HG02970 (cell line): Measurements from ENCODE around the gene CCDC69.

ENCODE experiments used
- ATAC-seq: cut with Tn5 transposase; IDR thresholded peaks from one replicate; pipeline ENCODE4 v1.9.1; 2021; ENCODE audit warnings: mild to moderate bottlenecking, moderate library complexity, moderate number of reproducible peaks; ENCODE audit not compliant: unreplicated experiment, low FRiP score

Gene CCDC69

DNA sequence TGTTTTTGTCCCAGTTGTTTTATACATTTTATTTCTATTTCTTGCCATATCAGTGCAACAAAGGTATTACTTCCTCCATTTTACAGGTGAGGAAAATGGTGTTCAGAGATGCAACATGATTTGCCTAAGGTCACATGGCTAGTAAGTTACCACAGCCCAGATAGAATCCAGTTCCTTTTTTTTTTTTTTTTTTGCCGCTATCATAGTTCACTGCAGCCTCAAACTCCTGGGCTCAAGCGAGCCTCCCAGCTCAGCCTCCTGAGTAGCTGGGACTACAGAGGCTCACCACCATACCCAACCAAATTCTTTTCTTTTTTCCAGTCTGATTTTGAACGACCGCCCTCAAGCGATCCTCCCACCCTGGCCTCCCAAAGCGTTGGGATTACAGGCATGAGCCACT, 480 bp upstream of the CCDC69 start:
- ATAC-seq, result peak; percentile 18

DNA sequence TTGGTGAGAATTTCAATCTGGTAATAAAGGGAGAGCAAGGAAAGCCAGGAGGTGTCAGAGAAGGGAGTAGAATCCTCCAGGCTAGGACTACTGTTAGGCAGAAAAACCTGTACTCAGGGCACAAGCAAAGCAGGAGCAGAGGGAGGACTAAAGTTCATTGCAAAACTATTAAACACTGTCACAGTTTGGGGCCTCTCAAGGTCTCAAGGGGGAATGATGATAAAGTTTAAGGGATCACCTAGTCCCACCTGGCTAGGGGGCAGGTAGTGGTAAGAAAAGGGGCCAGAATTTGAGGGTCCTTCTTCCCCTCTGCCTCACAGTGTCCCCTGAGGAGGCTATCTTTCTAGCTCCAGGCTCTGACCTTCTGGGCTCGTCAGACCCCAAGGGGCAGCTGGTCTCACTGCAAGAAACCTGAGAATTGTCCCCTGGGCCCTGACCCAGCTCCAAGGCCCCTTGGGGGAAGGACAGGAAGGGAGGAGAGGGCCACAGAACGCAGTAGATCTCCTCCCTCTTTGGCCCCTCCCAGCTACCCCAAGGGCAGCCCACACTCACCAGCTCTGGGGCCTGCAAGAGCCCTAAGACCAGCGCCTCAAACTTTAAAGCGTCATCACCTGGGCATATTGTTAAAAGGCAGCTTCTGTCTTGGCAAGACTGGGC, 974 bp downstream of the CCDC69 start:
- ATAC-seq, result no peak

DNA sequence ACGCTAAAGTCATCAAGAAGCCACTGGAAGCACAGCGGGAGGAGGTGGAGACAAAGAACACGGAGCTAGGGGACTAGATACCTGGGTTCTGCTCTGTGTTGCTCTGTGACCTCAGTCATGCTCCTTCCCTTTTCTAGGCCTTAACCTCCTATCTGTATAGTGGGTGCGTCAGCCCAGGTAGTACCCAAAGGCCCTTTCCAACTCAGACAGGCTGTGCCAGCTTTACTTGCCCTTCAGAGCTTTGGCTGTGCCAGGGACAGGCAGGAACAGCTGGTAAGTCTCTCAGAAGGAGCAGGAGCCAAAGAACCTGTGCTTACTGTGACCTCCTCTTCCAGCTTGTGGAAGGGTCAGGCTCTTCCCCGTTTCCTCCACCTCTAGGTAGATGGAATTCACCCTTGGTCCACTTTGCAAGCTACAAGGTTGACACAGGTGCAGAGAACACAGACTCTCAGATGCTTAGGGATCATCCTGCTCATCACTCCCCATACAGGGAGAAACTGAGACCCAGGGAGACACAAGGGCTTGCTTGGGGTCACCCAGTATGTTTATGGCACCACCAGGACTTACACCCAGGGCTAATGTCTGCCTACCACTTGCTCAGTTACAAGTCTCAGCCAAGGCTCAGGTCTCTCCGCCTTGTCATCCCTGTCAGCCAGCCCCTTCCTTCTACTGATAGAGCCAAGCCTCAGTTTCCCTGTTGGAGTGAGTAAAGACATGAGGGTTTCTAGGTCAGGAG, 1.7 kb downstream of the CCDC69 start:
- no peak for ATAC-seq

DNA sequence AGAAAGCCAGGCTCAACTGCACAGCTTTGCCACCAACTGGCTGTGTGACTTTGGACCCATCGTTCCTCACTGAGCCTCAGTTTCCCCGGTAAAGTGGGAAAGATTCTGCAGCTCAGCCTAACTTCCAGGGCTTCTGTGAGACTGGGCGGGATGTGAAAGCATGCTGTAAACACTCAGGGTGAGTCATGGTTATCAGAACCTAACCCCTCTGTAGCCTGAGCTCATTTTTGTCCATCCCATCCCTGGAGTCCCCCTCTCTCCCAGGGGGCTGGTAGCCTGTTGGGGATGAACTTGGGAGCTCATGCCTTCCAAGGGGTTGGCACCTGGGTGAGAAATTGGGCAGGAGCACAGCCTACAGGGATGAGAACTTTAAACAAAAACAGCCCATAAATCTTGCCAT, 2.3 kb downstream of the CCDC69 start:
- ATAC-seq, result no peak

DNA sequence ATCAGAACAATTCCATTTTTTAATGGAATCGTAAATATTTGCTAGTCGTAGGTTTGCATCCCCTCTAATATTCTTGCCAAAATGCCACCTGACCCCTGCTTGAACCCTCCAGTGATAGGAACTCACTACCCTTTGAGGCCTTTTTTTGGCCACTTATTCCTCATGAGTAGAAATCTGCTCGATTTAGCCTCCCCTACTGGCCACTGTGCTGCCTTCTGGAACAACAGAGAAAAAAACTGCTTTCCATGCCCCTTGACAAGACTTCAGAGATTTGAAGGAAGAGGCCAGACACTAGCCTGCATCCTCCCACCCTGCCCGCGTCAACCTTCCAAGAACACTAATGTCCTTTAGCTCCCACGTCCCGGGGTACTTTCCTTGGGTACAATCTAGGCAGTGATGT, 4.1 kb downstream of the CCDC69 start:
- ATAC-seq, result no peak

DNA sequence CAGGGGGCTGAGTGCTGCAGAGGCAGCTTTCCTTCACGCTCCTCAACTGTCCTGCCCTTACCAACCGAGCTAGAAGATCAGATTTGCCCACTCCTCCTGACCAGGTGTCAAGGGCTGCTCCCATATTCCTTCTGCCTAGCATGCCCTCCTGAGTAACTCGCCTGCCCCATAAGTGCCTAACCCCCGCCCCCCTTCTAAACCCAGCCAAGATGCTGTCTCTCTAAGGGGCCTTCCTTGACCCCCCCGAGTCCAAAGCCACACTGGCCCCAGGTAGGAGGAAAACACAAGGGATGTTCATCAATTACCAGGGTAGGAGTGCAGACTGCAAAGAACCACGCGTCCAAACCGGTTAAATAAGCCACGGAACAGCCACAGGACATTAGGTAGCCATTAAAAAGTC, 4.8 kb downstream of the CCDC69 start:
- no peak for ATAC-seq

DNA sequence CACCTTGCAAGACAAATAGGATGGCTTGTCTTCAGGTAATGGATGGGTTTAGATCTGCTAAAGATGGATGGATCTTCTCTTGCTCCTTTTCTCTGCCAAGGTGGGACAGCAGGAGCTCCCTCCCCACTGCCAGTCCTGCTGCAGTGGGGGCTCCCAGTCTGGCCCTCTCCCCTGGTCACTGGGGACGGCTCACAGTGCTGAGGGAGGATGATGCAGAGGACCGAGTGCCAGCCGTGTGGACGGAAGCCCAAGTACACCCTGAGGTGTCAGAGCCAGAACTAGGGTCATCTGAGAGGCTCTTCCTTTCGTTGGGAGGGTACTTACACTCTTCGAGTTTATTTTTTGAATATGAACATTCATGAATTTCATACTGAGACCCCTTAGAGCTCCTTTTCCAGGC, 5.7 kb downstream of the CCDC69 start:
- no peak for ATAC-seq

DNA sequence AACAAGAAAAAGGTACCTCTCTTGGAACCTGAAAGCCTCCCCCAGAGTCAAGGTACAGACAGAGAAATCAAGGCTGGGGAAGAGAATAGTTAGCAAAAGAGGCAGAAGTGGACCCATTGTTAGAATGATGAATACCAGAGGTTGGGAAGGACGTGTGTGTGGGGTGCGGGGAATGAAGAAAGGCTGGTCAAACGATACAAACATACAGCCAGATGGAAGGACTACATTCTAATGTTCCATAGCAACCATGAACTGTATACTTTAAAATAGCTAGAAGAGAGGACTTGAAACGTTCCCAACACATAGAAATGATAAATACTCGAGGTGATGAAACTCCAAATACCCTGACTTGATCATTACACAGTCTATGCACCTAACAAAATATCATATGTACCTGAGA, 7.1 kb downstream of the CCDC69 start:
- no peak for ATAC-seq

DNA sequence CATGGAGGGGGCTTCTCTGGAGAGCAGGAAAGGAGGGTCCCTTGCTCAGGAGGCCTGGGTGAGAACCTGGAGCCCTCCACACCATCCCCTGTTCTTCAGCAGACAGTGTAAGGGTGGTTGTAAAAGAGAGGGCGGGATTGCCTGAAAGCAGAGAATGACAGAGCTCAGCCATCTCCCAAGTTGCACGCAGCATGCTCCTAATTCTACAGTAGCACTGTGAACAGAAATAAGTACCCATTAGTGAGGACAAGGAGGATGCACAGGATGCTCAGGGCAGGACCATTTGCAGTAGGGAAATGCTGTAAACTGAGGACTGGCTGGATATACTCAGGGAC, 8.4 kb downstream of the CCDC69 start:
- ATAC-seq, result no peak

DNA sequence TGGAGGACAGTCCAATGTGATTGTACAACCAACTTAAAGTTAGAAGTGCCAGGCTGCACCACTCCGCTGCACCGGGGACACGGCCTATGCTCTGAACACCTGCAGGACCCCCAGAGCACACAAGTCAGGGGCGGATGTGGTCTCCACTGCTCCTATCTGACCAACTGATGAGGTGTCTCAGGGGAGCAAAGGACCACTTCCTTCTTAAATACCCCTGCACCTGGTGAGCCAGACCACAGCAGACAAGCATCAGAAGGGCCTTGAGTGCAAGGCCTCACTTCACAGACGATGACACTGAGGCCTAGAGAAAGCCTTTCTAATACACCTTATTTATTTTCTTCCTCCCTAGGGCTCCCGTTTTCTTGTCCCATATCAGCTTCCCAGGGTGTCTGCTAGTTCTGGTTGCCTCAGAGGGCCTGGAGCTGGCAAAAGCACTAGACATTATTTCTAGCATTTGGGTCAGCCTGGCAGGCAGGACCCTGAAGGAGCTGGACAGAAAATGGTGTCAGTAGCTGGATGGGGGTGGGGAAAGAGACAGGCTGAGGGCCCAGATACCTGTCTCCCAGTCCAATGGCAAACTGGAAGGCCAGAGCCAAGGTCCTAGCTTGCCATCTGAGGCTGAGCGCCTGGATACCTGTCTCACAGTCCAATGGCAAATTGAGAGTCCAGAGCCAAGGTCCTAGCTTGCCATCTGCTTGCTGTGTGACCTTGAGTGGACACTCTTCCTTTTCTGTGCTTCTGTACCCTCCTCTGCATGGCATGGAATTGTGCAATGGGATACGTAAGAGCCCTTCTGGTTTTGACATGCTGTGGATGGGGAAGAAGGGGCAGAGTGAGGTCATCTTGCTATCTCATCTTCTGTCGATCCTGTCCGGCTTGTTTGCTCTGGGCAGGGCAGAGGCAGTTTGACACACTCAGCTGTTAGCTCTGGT, 9.0 kb downstream of the CCDC69 start:
- peak; percentile 46 for ATAC-seq

DNA sequence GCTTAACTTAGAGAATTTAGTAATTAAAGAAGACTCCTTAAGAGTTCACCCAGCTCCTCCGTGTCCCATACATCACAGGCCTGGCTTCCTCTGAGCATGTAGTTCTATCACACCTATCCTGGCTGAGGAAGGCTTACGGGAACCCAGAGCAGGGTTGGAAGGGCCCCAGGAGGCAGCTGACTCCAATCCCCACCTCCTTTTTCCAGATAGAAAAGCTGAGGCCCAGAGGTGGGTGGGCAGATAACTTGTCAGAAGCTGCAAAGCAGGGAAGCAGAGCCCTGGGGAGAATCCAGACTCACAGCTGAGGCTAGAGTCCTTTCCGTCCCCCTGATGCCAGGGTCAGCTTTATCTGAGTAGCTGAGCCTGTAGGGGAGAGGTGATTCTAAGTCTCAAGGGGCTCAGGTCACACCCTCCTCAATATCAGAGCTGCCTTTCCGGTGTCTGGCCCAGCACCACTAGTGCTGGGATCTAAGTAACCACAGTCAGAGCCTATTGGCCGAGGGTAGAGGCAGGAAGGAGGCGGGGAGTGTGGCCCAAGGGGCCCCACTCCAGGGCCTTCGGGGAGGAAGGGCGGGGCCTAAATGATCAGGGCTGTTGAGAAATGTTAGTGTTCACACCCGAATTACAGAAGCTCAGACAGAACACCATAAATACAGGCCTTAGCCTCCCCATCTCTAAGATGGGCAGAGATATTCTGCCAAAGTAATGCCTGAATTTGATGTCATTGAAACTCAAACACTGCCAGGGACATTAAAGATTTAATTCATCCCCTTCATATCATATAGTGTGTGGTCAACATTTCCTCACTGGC, 9.9 kb downstream of the CCDC69 start:
- ATAC-seq, result peak; percentile 78

DNA sequence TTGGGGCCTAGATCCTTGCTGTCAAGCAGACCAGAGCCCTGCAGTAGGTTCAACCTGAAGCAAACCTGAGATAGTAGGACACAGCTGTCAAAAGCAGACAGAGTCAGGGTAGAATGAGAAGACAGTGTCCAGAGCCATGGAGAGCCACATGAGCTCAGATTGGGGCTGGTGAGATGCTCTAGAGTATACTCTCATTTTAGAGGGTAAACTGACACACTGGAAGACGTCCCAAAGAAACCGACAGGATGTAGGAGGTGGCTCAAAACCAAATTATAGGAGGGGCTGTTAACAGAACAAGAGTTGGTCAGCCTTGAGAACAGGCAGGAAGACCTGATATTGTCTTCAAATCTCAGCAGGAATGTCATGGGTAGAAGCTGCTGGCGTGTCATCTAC, 11.5 kb downstream of the CCDC69 start:
- no peak for ATAC-seq

DNA sequence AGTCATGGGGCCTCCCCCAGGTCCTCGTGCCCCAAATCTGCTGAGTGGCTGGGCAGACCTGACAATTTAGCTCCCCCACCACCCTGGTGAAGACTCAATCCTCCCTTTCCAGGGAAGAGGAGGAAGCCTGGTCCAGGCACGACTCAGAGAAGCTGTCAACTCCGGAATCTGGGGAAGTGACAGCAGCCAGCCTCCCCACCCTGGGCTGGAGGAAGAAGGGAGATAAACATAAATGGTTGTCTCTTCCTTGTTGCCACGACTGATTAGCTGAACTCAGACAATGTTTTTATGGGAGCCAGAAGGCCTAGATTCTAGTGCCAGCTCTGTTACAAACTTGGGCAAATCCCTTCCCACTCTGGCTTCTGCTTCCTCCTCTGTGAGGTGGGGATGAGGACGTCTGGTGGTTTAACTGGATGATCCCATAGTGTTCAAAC, 15.4 kb downstream of the CCDC69 start:
- no peak for ATAC-seq

DNA sequence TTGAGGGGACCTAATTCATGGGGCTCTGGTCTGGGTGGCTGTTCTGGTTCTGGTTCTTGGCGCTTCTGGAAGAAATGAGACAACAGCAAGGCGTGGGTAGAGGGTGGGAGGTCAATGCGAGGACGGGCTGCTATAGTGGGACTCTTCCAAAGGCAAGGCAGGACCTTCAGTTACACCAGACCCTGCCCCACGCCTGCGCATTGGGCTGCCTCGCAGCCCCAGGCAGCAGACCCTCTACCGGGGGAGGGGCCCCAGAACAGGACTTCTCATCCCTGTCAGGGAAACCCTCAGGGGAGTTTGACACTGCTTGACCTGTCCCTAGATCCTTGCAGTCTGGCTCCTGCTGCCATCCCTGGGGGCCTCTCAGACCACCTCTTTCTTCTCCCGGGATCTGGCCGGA, 18.5 kb downstream of the CCDC69 start:
- ATAC-seq, result no peak

DNA sequence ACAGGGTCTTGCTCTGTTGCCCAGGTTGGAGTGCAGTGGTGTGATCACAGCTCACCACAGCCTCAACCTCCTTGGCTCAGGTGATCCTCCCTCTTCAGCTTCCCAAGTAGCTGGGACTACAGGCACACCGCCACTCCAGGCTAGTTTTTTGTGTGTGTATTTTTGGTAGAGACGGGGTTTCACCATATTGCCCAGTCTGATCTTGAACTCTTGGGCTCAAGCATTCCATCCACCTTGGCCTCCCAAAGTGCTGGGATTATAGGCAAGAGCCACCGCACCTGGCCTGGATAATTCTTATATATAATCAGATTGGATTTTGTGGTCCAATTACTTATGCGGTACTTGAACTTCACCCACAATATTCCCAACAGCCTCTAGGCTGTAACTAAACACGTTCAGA, 19.8 kb downstream of the CCDC69 start:
- no peak for ATAC-seq

DNA sequence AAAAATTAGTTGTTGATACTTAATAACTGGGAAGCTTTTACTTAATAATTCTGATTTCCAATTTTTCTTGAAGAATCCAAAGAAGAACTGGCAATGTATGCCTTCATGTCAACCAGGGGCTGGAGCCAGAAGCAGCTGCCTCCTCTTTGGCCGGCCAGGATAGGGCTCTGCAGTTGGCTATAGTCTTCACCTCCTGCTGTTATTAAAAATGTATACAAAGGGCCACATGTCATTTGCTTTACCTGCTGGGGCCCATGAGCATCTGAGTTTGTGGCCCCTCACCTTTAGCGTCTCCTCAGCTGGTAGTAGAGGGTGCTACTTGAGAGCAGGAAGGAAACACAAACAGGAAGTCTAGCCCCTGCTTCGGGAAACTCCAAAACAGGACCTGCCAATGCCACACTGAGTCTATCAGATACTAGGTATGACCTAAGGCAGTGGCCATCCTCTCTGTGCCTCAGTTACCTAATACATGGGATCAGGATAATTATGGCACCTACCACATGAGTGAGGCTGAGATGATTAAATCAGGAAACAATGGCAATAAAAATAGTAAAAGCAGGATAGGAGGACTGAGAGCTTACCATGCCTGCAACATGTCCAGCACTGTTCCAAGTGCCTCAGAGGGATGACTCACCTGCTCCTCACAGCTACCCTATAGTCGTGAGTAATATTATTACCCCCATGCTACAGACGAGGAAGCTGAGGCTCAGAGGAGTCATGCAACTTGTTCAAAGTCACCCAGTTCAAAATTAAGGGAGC, 21.3 kb downstream of the CCDC69 start:
- ATAC-seq, result no peak

DNA sequence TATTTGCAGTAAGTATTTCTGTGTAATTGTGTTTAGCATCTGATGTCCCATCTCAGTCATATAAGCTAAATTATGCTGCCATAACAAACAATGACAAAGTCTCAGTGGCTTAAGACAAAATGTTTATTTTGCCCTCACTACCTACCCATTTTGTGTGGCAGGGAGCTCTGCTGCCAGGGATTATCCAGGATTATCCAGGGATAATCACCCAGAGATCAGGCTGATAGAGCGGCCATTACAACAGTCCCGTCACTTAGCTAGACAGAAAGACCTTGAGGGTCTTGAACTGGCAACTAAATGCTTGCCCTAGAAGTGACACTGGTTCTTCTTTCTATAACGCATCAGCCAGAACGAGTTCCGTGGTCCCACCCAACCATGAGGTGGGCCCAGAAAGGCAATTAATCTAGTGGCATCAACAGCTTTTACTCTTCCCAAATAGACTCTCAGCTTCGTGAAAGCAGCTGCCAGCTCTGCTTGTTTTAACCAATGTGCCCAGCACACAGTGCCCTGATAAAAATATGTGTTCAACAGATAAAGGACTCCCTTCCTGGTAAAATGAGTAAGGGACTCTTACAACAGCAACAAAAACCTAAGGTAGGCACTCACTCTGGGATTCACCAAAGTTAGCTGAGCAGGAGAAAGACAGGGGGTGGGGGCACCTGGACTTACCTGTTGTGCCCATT, 22.8 kb downstream of the CCDC69 start:
- ATAC-seq, result no peak

DNA sequence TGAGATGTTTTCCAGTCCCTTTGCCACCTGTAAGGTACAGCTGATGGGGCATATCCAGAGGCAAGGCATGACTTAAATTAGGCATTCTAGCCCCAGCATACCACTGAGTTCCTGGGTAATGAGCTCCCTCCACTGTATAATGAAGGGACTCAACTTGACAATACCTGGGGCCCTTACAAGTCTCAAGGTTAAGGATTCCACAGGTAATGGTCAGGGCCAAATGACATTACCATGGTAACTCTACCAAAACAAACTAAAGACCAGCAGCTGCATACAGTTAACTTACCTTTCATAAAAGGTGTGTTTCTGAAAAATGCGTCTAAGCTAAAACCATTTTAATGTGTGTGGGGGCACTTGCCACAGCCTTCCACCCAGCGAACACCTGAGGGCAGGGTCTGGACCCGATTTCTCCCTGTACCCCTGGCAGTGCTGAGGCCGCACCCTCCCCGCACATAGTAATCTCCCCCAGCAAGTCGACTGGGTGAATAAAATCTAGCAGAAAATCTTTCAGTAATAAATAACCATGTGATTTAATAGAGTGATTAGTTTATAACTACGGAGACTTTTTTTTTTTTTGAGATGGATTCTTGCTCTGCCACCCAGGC, 24.2 kb downstream of the CCDC69 start:
- no peak for ATAC-seq

DNA sequence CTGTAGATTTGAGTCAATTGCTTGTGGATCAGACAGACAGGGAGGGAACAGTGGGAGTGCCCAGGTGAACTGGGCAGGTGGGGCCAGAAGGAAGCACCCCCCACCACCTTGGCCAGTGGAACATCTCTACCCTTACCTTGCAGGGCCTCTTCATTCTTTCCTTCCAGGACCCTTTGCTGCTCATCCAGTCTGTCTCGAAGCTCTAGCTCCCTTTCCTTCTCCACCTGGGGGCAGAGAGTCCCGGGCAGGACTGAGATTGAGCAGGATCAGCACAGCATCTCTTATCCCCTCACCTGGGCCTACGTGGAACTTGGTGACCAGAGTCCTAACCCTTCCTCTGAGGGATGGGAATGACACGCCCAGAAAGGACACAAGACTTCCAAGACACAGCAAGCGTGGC, 25.0 kb downstream of the CCDC69 start:
- ATAC-seq, result no peak
